Duodenal mucosa (tissue), 2 donors: Measurements from ENCODE around the gene NPAS2.

Experiments
- H3K27ac ChIP-seq: one replicate; pipeline ENCODE4 v1.7.0; 2013; ENCODE audit warnings: low read depth, low read length
- H3K27me3 ChIP-seq, 2 donors: one replicate each; pipeline ENCODE4 v1.7.0; 2013; ENCODE audit warnings: low read length in 2 of 2, control low read depth in 1 of 2; ENCODE audit not compliant: insufficient read depth in 2 of 2, control insufficient read depth in 1 of 2
- H3K36me3 ChIP-seq, 2 donors: one replicate each; pipeline ENCODE4 v1.7.0; 2013; ENCODE audit warnings: low read length in 2 of 2, control low read depth in 1 of 2; ENCODE audit not compliant: insufficient read depth in 2 of 2, control insufficient read depth in 1 of 2
- H3K4me1 ChIP-seq, 2 donors: one replicate each; pipeline ENCODE4 v1.7.0; 2013; ENCODE audit warnings: low read length in 2 of 2, control low read depth in 1 of 2; ENCODE audit not compliant: insufficient read depth in 2 of 2, control insufficient read depth in 1 of 2
- H3K4me3 ChIP-seq, 2 donors: one replicate each; pipeline ENCODE4 v1.7.0; 2013; ENCODE audit warnings: low read length in 2 of 2, low read depth in 1 of 2
- H3K9ac ChIP-seq, 2 donors: one replicate each; pipeline ENCODE4 v1.7.0; 2013; ENCODE audit warnings: low read length in 2 of 2, low read depth in 1 of 2
- H3K9me3 ChIP-seq, 2 donors: one replicate each; pipeline ENCODE4 v1.7.0; 2013; ENCODE audit warnings: low read length in 2 of 2, control low read depth in 1 of 2; ENCODE audit not compliant: control insufficient read depth in 1 of 2

The NPAS2 gene

GRCh38 chr2:100852999-100853908 is 33.3 kb downstream of the NPAS2 start:
- Histone ChIP-seq H3K4me3 (no peak overlapping the region), H3K27ac (no peak overlapping the region), H3K36me3 (no peaks in the 10 kb centered on the region), H3K4me1 (peaks cover 0 to 6% of the 10 kb centered on the region in 2 donors), H3K27me3 (no peaks in the 10 kb centered on the region), H3K9ac (no peak overlapping the region), H3K9me3 (no peaks in the 10 kb centered on the region)

GRCh38 chr2:100853909-100854810 is 34.2 kb downstream of the NPAS2 start:
- Histone ChIP-seq H3K27me3 (no peaks in the 10 kb centered on the region), H3K4me3 (no peak overlapping the region), H3K4me1 (peaks cover 0 to 6% of the 10 kb centered on the region in 2 donors), H3K9me3 (no peaks in the 10 kb centered on the region), H3K9ac (no peak overlapping the region), H3K27ac (no peak overlapping the region), H3K36me3 (no peaks in the 10 kb centered on the region)

GRCh38 chr2:100855084-100855483 is 35.1 kb downstream of the NPAS2 start:
- Histone ChIP-seq H3K4me3 (no peak overlapping the region), H3K9ac (no peak overlapping the region), H3K4me1 (peaks cover 0 to 6% of the 10 kb centered on the region in 2 donors), H3K9me3 (no peaks in the 10 kb centered on the region), H3K36me3 (no peaks in the 10 kb centered on the region), H3K27me3 (no peaks in the 10 kb centered on the region), H3K27ac (no peak overlapping the region)

- Histone ChIP-seq H3K4me1 (peaks cover 0 to 6% of the 10 kb centered on the region in 2 donors), H3K27ac (no peak overlapping the region), H3K4me3 (no peak overlapping the region), H3K9ac (no peak overlapping the region), H3K36me3 (no peaks in the 10 kb centered on the region), H3K9me3 (no peaks in the 10 kb centered on the region), H3K27me3 (no peaks in the 10 kb centered on the region)
Measured at GRCh38 chr2:100855606-100856005, 35.7 kb downstream of the NPAS2 start.

- no peaks in the 10 kb centered on the region for H3K9me3 ChIP-seq
- H3K4me1 ChIP-seq: peaks cover 0 to 6% of the 10 kb centered on the region in 2 donors
- no peaks in the 10 kb centered on the region for H3K27me3 ChIP-seq
- no peak overlapping the region for H3K9ac ChIP-seq
- no peak overlapping the region for H3K27ac ChIP-seq
- H3K36me3 ChIP-seq: no peaks in the 10 kb centered on the region
- H3K4me3 ChIP-seq: no peak overlapping the region
Measured at GRCh38 chr2:100856732-100857131, 36.8 kb downstream of the NPAS2 start.

- no peaks in the 10 kb centered on the region for H3K36me3 ChIP-seq
- no peaks in the 10 kb centered on the region for H3K27me3 ChIP-seq
- H3K4me3 ChIP-seq: no peak overlapping the region
- no peak overlapping the region for H3K9ac ChIP-seq
- no peak overlapping the region for H3K27ac ChIP-seq
- H3K4me1 ChIP-seq: peaks cover 0 to 6% of the 10 kb centered on the region in 2 donors
- H3K9me3 ChIP-seq: no peaks in the 10 kb centered on the region
Measured at GRCh38 chr2:100857341-100857740, 37.4 kb downstream of the NPAS2 start.

- Histone ChIP-seq H3K9me3 (no peaks in the 10 kb centered on the region), H3K4me1 (peaks cover 0 to 6% of the 10 kb centered on the region in 2 donors), H3K27me3 (no peaks in the 10 kb centered on the region), H3K36me3 (no peaks in the 10 kb centered on the region), H3K9ac (no peak overlapping the region), H3K27ac (no peak overlapping the region), H3K4me3 (no peak overlapping the region)
Measured at GRCh38 chr2:100857915-100858314, 38.0 kb downstream of the NPAS2 start.

- H3K27ac ChIP-seq: no peak overlapping the region
- no peaks in the 10 kb centered on the region for H3K27me3 ChIP-seq
- no peaks in the 10 kb centered on the region for H3K36me3 ChIP-seq
- no peak overlapping the region for H3K4me3 ChIP-seq
- H3K9ac ChIP-seq: no peak overlapping the region
- no peaks in the 10 kb centered on the region for H3K4me1 ChIP-seq
- H3K9me3 ChIP-seq: no peaks in the 10 kb centered on the region
Measured at GRCh38 chr2:100859902-100860301, 40.0 kb downstream of the NPAS2 start.

GRCh38 chr2:100861340-100861739 is 41.4 kb downstream of the NPAS2 start:
- H3K9ac ChIP-seq: no peak overlapping the region

GRCh38 chr2:100862081-100862480 is 42.1 kb downstream of the NPAS2 start:
- Histone ChIP-seq H3K4me3 (no peak overlapping the region), H3K9me3 (no peaks in the 10 kb centered on the region), H3K36me3 (no peaks in the 10 kb centered on the region), H3K4me1 (peaks cover 7% of the 10 kb centered on the region in 2 donors), H3K9ac (no peak overlapping the region), H3K27ac (no peak overlapping the region), H3K27me3 (no peaks in the 10 kb centered on the region)

More at GRCh38 chr2:100861340-100861739, 41.4 kb downstream of the NPAS2 start:
- Histone ChIP-seq H3K36me3 (no peaks in the 10 kb centered on the region), H3K4me1 (peaks cover 5 to 7% of the 10 kb centered on the region in 2 donors), H3K9me3 (no peaks in the 10 kb centered on the region), H3K27me3 (no peaks in the 10 kb centered on the region), H3K4me3 (no peak overlapping the region), H3K27ac (no peak overlapping the region)
